SU-DHL-6 (cell line): ENCODE results near the gene PLEKHJ1.

Source experiments
- H2AFZ ChIP-seq: fragments of 200-600 bp; sonication (generic); 2 replicates; pipeline ENCODE4 v1.6.1; 2014; ENCODE audit warnings: low read depth, mild to moderate bottlenecking, moderate library complexity, mixed read lengths, antibody characterized with exemption, low read length; ENCODE audit not compliant: severe bottlenecking
- H3F3A ChIP-seq: fragments of 200-600 bp; shearing (Covaris generic); 2 replicates; pipeline ENCODE4 v1.6.0; 2016; ENCODE audit warnings: antibody characterized with exemption, mild to moderate bottlenecking; ENCODE audit not compliant: insufficient read depth
- H3K27ac ChIP-seq: fragments of 200-600 bp; sonication (generic); 2 replicates; pipeline ENCODE4 v1.5.1; 2016; ENCODE audit warnings: low read depth, mild to moderate bottlenecking, low read length, moderate library complexity, mixed read lengths
- H3K27me3 ChIP-seq: fragments of 200-600 bp; sonication (generic), shearing (Covaris generic); 2 replicates; pipeline ENCODE4 v1.6.0; 2014; ENCODE audit warnings: mild to moderate bottlenecking, low read length
- H3K36me3 ChIP-seq: fragments of 200-600 bp; sonication (generic); 2 replicates; pipeline ENCODE4 v1.6.1; 2014; ENCODE audit warnings: mild to moderate bottlenecking, low read length, mixed read lengths
- H3K4me2 ChIP-seq: fragments of 300-600, 200-600 bp; shearing (Covaris generic), sonication (generic); 2 replicates; pipeline ENCODE4 v1.6.0; 2014; ENCODE audit warnings: low read length, low read depth, mild to moderate bottlenecking; ENCODE audit not compliant: poor library complexity, severe bottlenecking
- H3K4me3 ChIP-seq: fragments of 200-600 bp; sonication (generic); 2 replicates; pipeline ENCODE4 v1.5.1; 2014; ENCODE audit warnings: antibody characterized with exemption, low read length, mild to moderate bottlenecking, mixed read lengths; ENCODE audit not compliant: insufficient read depth, poor library complexity, severe bottlenecking
- H3K79me2 ChIP-seq: fragments of 200-600 bp; sonication (generic); 2 replicates; pipeline ENCODE4 v1.6.1; 2014; ENCODE audit warnings: mild to moderate bottlenecking, low read length, moderate library complexity; ENCODE audit not compliant: insufficient read depth
- H3K9ac ChIP-seq: fragments of 200-600 bp; sonication (generic); 2 replicates; pipeline ENCODE4 v1.7.0; 2014; ENCODE audit warnings: mild to moderate bottlenecking, low read length
- H3K9me2 ChIP-seq: fragments of 200-600 bp; sonication (generic); replicated peaks from 2 replicates; pipeline ENCODE4 v1.6.1; 2014; ENCODE audit warnings: low read length; ENCODE audit not compliant: insufficient read depth
- H3K9me3 ChIP-seq: fragments of 200-600 bp; sonication (generic); 2 replicates; pipeline ENCODE4 v1.6.1; 2014; ENCODE audit warnings: low read length, mixed read lengths; ENCODE audit not compliant: insufficient read depth
- H4K20me1 ChIP-seq: fragments of 200-600 bp; sonication (generic); 2 replicates; pipeline ENCODE4 v1.6.1; 2014; ENCODE audit warnings: low read depth, mild to moderate bottlenecking, antibody characterized with exemption, low read length, moderate library complexity, mixed read lengths
- EZH2phosphoT487 ChIP-seq: fragments of 200-600 bp; sonication (generic), shearing (Covaris generic); conservative IDR thresholded peaks from 2 replicates; pipeline ENCODE4 v1.6.1; 2018; ENCODE audit warnings: mild to moderate bottlenecking, antibody characterized with exemption, low read length, moderate library complexity, mixed read lengths
- TF ChIP-seq, protein P1 (sequence below): fragments of 200-600 bp; sonication (generic); IDR thresholded peaks from one replicate; pipeline ENCODE4 v1.5.1; 2017; ENCODE audit warnings: antibody characterized with exemption, mild to moderate bottlenecking, low read length, moderate library complexity; ENCODE audit not compliant: insufficient read depth, poor library complexity, severe bottlenecking

PLEKHJ1 gene

DNA sequence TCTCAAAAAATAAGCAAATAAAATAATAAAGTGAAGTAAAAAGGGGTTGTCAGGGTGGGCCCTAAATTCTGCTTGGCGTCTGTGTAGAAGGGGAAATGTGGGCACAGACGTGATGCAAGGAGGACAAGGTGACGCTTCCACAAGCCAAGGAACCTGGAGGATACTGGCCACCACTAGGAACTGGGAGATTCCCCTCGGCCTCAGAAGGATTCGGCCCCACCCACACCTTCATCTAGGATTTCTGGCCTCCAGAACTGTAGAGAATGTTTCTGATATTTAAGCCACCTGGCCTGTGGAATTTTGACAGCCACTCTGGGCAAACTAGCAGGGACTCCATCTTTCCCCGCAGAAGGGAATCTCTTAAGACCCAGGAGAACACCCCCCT, 1.1 kb downstream of the PLEKHJ1 start:
- no peaks in the 10 kb centered on the region for H3K36me3 ChIP-seq
- H3K9me3 ChIP-seq: no peaks in the 10 kb centered on the region
- H3K4me2 ChIP-seq: peak overlapping the region; percentile 97
- H3K9ac ChIP-seq: peak overlapping the region; percentile 95
- H3K9me2 ChIP-seq: no peaks in the 10 kb centered on the region
- no peaks in the 10 kb centered on the region for H3K27me3 ChIP-seq
- H3K79me2 ChIP-seq: peaks cover 57% of the 10 kb centered on the region
- peak overlapping the region; percentile 90 for H3K4me3 ChIP-seq
- 0 out of 2 replicates have a peak, but pooled peaks cover 8% of the 10 kb centered on the region for H4K20me1 ChIP-seq
- no peak overlapping the region for H2AFZ ChIP-seq
- peak overlapping the region; percentile 81 for H3K27ac ChIP-seq
- TF ChIP-seq EZH2phosphoT487: no peak
- TF ChIP-seq, protein P1, sequence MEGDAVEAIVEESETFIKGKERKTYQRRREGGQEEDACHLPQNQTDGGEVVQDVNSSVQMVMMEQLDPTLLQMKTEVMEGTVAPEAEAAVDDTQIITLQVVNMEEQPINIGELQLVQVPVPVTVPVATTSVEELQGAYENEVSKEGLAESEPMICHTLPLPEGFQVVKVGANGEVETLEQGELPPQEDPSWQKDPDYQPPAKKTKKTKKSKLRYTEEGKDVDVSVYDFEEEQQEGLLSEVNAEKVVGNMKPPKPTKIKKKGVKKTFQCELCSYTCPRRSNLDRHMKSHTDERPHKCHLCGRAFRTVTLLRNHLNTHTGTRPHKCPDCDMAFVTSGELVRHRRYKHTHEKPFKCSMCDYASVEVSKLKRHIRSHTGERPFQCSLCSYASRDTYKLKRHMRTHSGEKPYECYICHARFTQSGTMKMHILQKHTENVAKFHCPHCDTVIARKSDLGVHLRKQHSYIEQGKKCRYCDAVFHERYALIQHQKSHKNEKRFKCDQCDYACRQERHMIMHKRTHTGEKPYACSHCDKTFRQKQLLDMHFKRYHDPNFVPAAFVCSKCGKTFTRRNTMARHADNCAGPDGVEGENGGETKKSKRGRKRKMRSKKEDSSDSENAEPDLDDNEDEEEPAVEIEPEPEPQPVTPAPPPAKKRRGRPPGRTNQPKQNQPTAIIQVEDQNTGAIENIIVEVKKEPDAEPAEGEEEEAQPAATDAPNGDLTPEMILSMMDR: no peak
- H3F3A ChIP-seq: peaks cover 17% of the 10 kb centered on the region; the same call in 1 of the 2 replicates

DNA sequence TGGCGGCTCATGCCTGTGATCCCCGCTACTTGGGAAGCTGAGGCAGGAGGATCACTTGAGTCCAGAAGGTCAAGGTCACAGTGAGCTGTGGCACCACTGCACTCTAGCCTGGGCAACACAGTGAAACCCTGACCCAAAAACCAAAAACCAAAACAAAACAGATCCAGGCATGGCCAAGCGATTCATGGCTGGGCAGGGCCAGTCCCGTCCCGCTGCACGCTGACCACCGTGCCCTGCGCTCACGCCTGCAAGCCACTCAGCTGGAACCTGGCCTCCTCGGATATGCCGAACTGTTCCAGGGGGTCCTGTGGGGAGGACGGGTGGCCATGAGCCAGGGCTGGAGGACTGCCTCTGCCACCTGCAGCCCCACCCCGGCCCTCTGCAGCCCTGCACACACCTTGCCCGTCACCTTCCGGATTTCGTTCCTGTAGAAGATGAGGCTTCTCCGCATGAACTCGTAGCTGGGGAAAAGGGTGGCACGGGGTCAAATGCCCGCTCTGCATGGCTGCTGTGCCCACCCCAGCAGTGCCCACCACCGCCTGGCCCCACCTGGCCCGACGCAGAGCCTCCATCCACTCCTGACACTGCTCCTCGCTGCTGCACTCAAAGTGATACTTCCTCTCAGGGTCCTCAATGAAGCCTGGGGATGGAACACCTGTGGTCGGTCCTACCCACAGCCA, 2.4 kb downstream of the PLEKHJ1 start:
- peaks cover 20% of the 10 kb centered on the region; the same call in 1 of the 2 replicates for H3F3A ChIP-seq
- TF ChIP-seq EZH2phosphoT487: no peak
- TF ChIP-seq, protein P1: no peak
- no peak overlapping the region for H2AFZ ChIP-seq
- H3K27ac ChIP-seq: peak overlapping the region; percentile 81
- H3K9ac ChIP-seq: peak overlapping the region; percentile 95; the same call in 1 of the 2 replicates
- H3K4me2 ChIP-seq: peak overlapping the region; percentile 97
- no peaks in the 10 kb centered on the region for H3K9me3 ChIP-seq
- no peaks in the 10 kb centered on the region for H3K9me2 ChIP-seq
- H3K79me2 ChIP-seq: peaks cover 50% of the 10 kb centered on the region
- H3K4me3 ChIP-seq: peak overlapping the region; percentile 1
- no peaks in the 10 kb centered on the region for H3K36me3 ChIP-seq
- H3K27me3 ChIP-seq: no peaks in the 10 kb centered on the region
- H4K20me1 ChIP-seq: 0 out of 2 replicates have a peak, but pooled peaks cover 2% of the 10 kb centered on the region

GRCh38 chr19:2232286-2233151, 3.6 kb downstream of the PLEKHJ1 start:
- Histone ChIP-seq H3K9ac (0 out of 2 replicates have a peak overlapping the region, but pooled peaks have one; percentile 95), H3K4me3 (no peak overlapping the region), H3F3A (peaks cover 26% of the 10 kb centered on the region), H3K36me3 (no peaks in the 10 kb centered on the region), H3K27me3 (no peaks in the 10 kb centered on the region), H4K20me1 (no peaks in the 10 kb centered on the region), H3K79me2 (peaks cover 43% of the 10 kb centered on the region), H3K27ac (peak overlapping the region; percentile 81), H3K9me2 (no peaks in the 10 kb centered on the region), H2AFZ (no peak overlapping the region), H3K9me3 (no peaks in the 10 kb centered on the region), H3K4me2 (peak overlapping the region; percentile 9)
- no peak for TF ChIP-seq EZH2phosphoT487
- TF ChIP-seq, protein P1: no peak
